GM23248 (cell line): ENCODE measurements around the gene NTF4. TPM values are rescaled to one million over a fixed set of nuclear protein-coding genes. Genes with fewer than 3 reads are reported as not detected.
"Not testable (repeated sequence)": the region's sequence is repeated elsewhere in the genome, so short reads cannot be mapped to it uniquely, and the experiment has no call there.

Experiments
- DNase-seq: peaks from one replicate; pipeline ENCODE4 v3.0.0-alpha.2; 2015
- H2AFZ ChIP-seq: fragments of 200-600 bp; sonication (generic); 2 replicates; pipeline ENCODE4 v1.6.1; 2016; ENCODE audit warnings: antibody characterized with exemption
- H3F3A ChIP-seq: fragments of 200-600 bp; sonication (generic); 2 replicates; pipeline ENCODE4 v1.6.1; 2016; ENCODE audit warnings: mild to moderate bottlenecking, antibody characterized with exemption, mixed run types; ENCODE audit not compliant: insufficient read depth
- H3K27ac ChIP-seq: fragments of 200-600 bp; sonication (generic); 2 replicates; pipeline ENCODE4 v1.5.1; 2016; ENCODE audit warnings: mild to moderate bottlenecking
- H3K27me3 ChIP-seq: fragments of 200-600 bp; sonication (generic); replicated peaks from 2 replicates; pipeline ENCODE4 v1.6.1; 2016; ENCODE audit warnings: mild to moderate bottlenecking; ENCODE audit not compliant: insufficient read depth
- H3K36me3 ChIP-seq: fragments of 200-600 bp; sonication (generic); 2 replicates; pipeline ENCODE4 v1.6.1; 2016; ENCODE audit warnings: low read depth, mild to moderate bottlenecking
- H3K4me1 ChIP-seq: fragments of 200-600 bp; sonication (generic); 2 replicates; pipeline ENCODE4 v1.6.1; 2016; ENCODE audit warnings: mild to moderate bottlenecking; ENCODE audit not compliant: insufficient read depth
- H3K4me2 ChIP-seq: fragments of 200-600 bp; sonication (generic); one replicate; pipeline ENCODE4 v1.6.1; 2016; ENCODE audit warnings: mild to moderate bottlenecking; ENCODE audit not compliant: unreplicated experiment
- H3K4me3 ChIP-seq: fragments of 200-600 bp; sonication (generic); 2 replicates; pipeline ENCODE4 v1.5.1; 2016; ENCODE audit warnings: mild to moderate bottlenecking
- H3K79me2 ChIP-seq: fragments of 200-600 bp; sonication (generic); 2 replicates; pipeline ENCODE4 v1.6.1; 2016; ENCODE audit warnings: mild to moderate bottlenecking; ENCODE audit not compliant: insufficient read depth
- H3K9ac ChIP-seq: fragments of 200-600 bp; sonication (generic); 2 replicates; pipeline ENCODE4 v1.6.1; 2016; ENCODE audit warnings: mild to moderate bottlenecking
- H3K9me2 ChIP-seq: fragments of 200-600 bp; sonication (generic); 2 replicates; pipeline ENCODE4 v1.6.1; 2016; ENCODE audit warnings: mixed run types, mild to moderate bottlenecking, moderate library complexity; ENCODE audit not compliant: insufficient read depth
- H3K9me3 ChIP-seq: fragments of 200-600 bp; sonication (generic); one replicate; pipeline ENCODE4 v1.6.1; 2017; ENCODE audit warnings: low read depth
- H4K20me1 ChIP-seq: fragments of 200-600 bp; sonication (generic); 2 replicates; pipeline ENCODE4 v1.6.0; 2016; ENCODE audit not compliant: insufficient read depth
- EZH2 ChIP-seq: fragments of 200-600 bp; sonication (generic); IDR thresholded peaks from 2 replicates; pipeline ENCODE4 v1.6.1; 2018; ENCODE audit warnings: antibody characterized with exemption, mild to moderate bottlenecking; ENCODE audit not compliant: insufficient read depth, poor library complexity, severe bottlenecking
- EZH2phosphoT487 ChIP-seq: fragments of 200-600 bp; sonication (generic); IDR thresholded peaks from 2 replicates; pipeline ENCODE4 v1.6.1; 2018; ENCODE audit warnings: antibody characterized with exemption, moderate library complexity, mild to moderate bottlenecking, low read depth; ENCODE audit not compliant: insufficient read depth
- WGBS, 2 experiments: methylation state at CpG; one replicate each; pipeline ENCODE4 v1.1.6; 2015 to 2017; ENCODE audit warnings: low lambda C conversion rate in 2 of 2, low coverage in 1 of 2; ENCODE audit errors: missing lambda C conversion rate in 2 of 2; 5-methylcytosine and 5-hydroxymethylcytosine counted together
- in situ Hi-C: fragments of 300-500 bp; cut with MboI; formaldehyde crosslinking; loops from 2 replicates; pipeline ENCODE4 v1.15.0; 2020
- polyA plus RNA-seq: library from polyadenylated mRNA; unstranded; fragments of >200 nt; fragmentation: Nextera tagmentation; extraction: Ambion mirVana; gene quantifications from 2 replicates; pipeline ENCODE4 v1.2.1, GENCODE V29; 2016
- total RNA-seq: library from RNA; depleted of rRNA; stranded (reverse); fragments of >200 nt; shearing (Covaris generic); gene quantifications from 2 replicates; pipeline ENCODE4 v1.2.3, GENCODE V29; 2014

NTF4 gene
- total and polyA plus RNA-seq, 2 experiments from 2014 or later, result 0.51 TPM; not detected in 1

GRCh38 chr19:49029749-49030148 is 34.9 kb downstream of the NTF4 start:
- H3K27ac ChIP-seq, H3K9me3 ChIP-seq, H3K4me2 ChIP-seq, H3F3A ChIP-seq, H3K79me2 ChIP-seq, H3K27me3 ChIP-seq, H3K9ac ChIP-seq, H3K4me1 ChIP-seq, H3K4me3 ChIP-seq, in situ Hi-C loops, H2AFZ ChIP-seq, H3K36me3 ChIP-seq, H3K9me2 ChIP-seq, H4K20me1 ChIP-seq: not testable (repeated sequence)
- DNase-seq, result peak; percentile 55
- 46% methylated on average over 14 of the region's 14 CpGs for WGBS, 2 experiments

- H3K27me3 ChIP-seq, H3F3A ChIP-seq, H3K9me3 ChIP-seq, H4K20me1 ChIP-seq, DNase-seq, in situ Hi-C loops, H3K9me2 ChIP-seq, H3K36me3 ChIP-seq, H3K9ac ChIP-seq, H3K4me3 ChIP-seq, H3K4me1 ChIP-seq, H2AFZ ChIP-seq, H3K79me2 ChIP-seq, H3K27ac ChIP-seq, H3K4me2 ChIP-seq: not testable (repeated sequence)
- WGBS, 2 experiments, result 79 to 96% methylated on average over 3 to 7 of the region's 9 CpGs
Measured at GRCh38 chr19:49028686-49029085, 35.9 kb downstream of the NTF4 start.

DNA sequence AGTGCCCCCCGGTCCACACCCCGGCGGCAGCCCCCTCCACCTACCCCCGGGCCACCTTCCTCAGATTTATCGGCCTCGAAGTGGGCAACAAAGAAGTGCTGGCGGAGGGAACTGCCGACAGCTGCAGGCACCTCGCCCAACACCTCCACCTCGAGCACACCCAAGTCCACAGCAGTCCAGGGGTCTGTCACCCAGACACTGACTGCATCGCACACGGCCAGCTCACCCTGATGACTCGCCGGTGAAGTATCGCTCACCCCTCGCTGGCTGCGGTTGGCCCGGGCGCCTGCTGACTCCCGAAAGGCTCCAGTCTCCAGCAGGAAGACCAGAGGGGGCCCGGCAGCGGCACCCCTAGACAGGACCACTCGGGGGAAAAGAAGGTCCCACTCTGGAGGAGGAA is 39.0 kb downstream of the NTF4 start:
- H3K4me3 ChIP-seq, H4K20me1 ChIP-seq, H2AFZ ChIP-seq, H3K4me2 ChIP-seq, in situ Hi-C loops, H3K79me2 ChIP-seq, H3K27ac ChIP-seq, H3K9me3 ChIP-seq, H3K27me3 ChIP-seq, H3K9me2 ChIP-seq, H3K9ac ChIP-seq, H3F3A ChIP-seq, H3K4me1 ChIP-seq, H3K36me3 ChIP-seq: not testable (repeated sequence)
- 58 to 68% methylated on average over 20 to 23 of the region's 23 CpGs for WGBS, 2 experiments
- peak; percentile 20 for DNase-seq

- in situ Hi-C loops, H3K4me2 ChIP-seq, H3K4me3 ChIP-seq, H3K9me3 ChIP-seq, H3K9ac ChIP-seq, H3K36me3 ChIP-seq, H3K27ac ChIP-seq, H4K20me1 ChIP-seq, H3F3A ChIP-seq, DNase-seq, H3K9me2 ChIP-seq, H3K4me1 ChIP-seq, H2AFZ ChIP-seq, H3K79me2 ChIP-seq, H3K27me3 ChIP-seq: not testable (repeated sequence)
- 80 to 93% methylated on average over 3 to 4 of the region's 6 CpGs for WGBS, 2 experiments
Measured at GRCh38 chr19:49025088-49025487, 39.5 kb downstream of the NTF4 start.

DNA sequence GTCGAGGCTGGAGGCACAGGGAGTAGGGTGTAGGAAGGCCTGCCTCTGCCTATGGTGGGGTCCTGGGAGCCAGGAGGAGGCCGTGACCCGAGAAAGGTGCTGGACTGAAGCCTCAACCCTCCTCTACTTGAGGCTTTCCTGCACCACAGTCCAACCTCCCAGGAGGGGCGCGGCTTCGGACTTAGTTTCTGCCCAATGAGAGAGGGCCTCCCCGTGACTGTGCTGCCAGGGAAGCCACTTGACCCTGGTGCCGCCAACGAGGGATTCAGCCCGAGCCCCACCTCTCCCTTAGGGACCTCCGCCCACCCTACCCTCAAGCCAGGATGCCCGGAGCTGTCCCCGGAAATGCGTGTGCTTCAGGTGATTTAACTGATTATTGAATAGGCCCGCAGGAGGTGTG is 40.4 kb downstream of the NTF4 start, which contains the start of gene CGB3:
Gene CGB3, minus strand, starts transcription at position 101 of the 400 bp plus-strand sequence. CDS start 362 bp downstream, outside the sequence.
- H3K4me3 ChIP-seq, H3K27me3 ChIP-seq, H3F3A ChIP-seq, H3K9me2 ChIP-seq, H3K27ac ChIP-seq, H3K9ac ChIP-seq, H4K20me1 ChIP-seq, in situ Hi-C loops, H3K4me1 ChIP-seq, DNase-seq, H3K4me2 ChIP-seq, H3K79me2 ChIP-seq, H2AFZ ChIP-seq, H3K36me3 ChIP-seq, H3K9me3 ChIP-seq: not testable (repeated sequence)
- 67 to 75% methylated on average over 1 to 2 of the region's 15 CpGs for WGBS, 2 experiments

DNA sequence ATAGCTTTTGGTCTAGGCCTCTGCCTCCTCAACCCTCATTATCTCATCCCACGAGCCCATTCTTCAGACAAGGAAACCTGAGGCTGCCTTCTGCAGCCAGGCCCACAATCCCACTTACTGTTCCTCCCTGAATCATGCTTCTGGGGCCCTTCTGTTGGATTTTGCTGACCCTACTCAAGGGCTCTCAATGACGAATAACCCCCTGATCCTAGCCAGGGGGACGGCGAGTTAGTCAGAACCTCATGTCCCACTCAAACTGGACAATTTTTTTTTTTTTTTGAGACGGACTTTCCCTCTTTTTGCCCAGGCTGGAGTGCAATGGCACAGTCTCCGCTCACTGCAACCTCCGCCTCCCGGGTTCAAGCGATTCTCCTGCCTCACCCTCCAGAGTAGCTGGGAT is 42.5 kb downstream of the NTF4 start:
- no peak overlapping the region for H3K9ac ChIP-seq
- H3K4me3 ChIP-seq, result no peak overlapping the region
- no peaks in the 10 kb centered on the region for H3K79me2 ChIP-seq
- TF ChIP-seq EZH2 (no peak), EZH2phosphoT487 (no peak)
- no peak overlapping the region for H3K27ac ChIP-seq
- H3K27me3 ChIP-seq, result no peaks in the 10 kb centered on the region
- H3K4me1 ChIP-seq, result peaks cover 9% of the 10 kb centered on the region
- WGBS, 2 experiments, result 86 to 88% methylated on average over 9 of the region's 9 CpGs
- no peak overlapping the region for H3K4me2 ChIP-seq
- no peaks in the 10 kb centered on the region for H4K20me1 ChIP-seq
- in situ Hi-C loops, result no loop called here
- no peaks in the 10 kb centered on the region for H3K36me3 ChIP-seq
- H3F3A ChIP-seq, result no peaks in the 10 kb centered on the region
- H3K9me3 ChIP-seq, result no peaks in the 10 kb centered on the region
- DNase-seq, result no peak
- H2AFZ ChIP-seq, result no peak overlapping the region
- H3K9me2 ChIP-seq, result no peaks in the 10 kb centered on the region
